Vagina (tissue), 2 donors: ENCODE measurements around the gene ADCY9. TPM values are rescaled to one million over a fixed set of nuclear protein-coding genes. Genes with fewer than 3 reads are reported as not detected.

Experiments
- DNase-seq, 2 donors: peaks; one replicate each; pipeline ENCODE4 v3.0.0-alpha.2; 2017; ENCODE audit errors: extremely low spot score in 2 of 2
- H3K27ac ChIP-seq: fragments of 200-600 bp; sonication (generic); one replicate; pipeline ENCODE4 v1.5.1; 2019
- H3K27me3 ChIP-seq: fragments of 200-600 bp; sonication (generic); one replicate; pipeline ENCODE4 v1.5.1; 2019
- H3K36me3 ChIP-seq, 2 donors: fragments of 200-600 bp; sonication (generic); one replicate each; pipeline ENCODE4 v1.5.1; 2017 to 2019
- H3K4me1 ChIP-seq: fragments of 200-600 bp; sonication (generic); one replicate; pipeline ENCODE4 v1.5.1; 2019
- H3K4me3 ChIP-seq, 2 donors: fragments of 200-600 bp; sonication (generic); 1 replicate in 1 of 2; 2 replicates in 1 of 2; pipeline ENCODE4 v1.5.1; 2016 to 2019
- H3K9me3 ChIP-seq: fragments of 200-600 bp; sonication (generic); one replicate; pipeline ENCODE4 v1.5.1; 2019
- CTCF ChIP-seq, 3 experiments: fragments of 450-650 bp in 2 of 3; fragments of 200-600 bp in 1 of 3; sonication (generic) in 1 of 3; IDR thresholded peaks; one replicate each; pipeline ENCODE4 v1.5.1; 2017 to 2019; ENCODE audit warnings: antibody characterized with exemption in 3 of 3, mild to moderate bottlenecking in 2 of 3, moderate library complexity in 2 of 3
- POLR2A ChIP-seq, 2 donors: fragments of 450-650 bp; IDR thresholded peaks; one replicate each; pipeline ENCODE4 v1.6.1; 2017; ENCODE audit warnings: antibody characterized with exemption in 2 of 2, mild to moderate bottlenecking in 2 of 2, moderate library complexity in 2 of 2
- POLR2AphosphoS5 ChIP-seq, 2 donors: sonication (generic); formaldehyde crosslinking; IDR thresholded peaks; one replicate each; pipeline ENCODE4 v1.9.0; 2017; ENCODE audit warnings: antibody characterized with exemption in 2 of 2, mild to moderate bottlenecking in 2 of 2, low read depth in 1 of 2; ENCODE audit not compliant: insufficient read depth in 1 of 2
- intact Hi-C: fragments of 100-400 bp; cut with DNase I; formaldehyde crosslinking; loops from one replicate; pipeline ENCODE4 v1.15.1; 2023
- total RNA-seq: library from RNA; depleted of rRNA; stranded (reverse); fragments of >200 nt; gene quantifications from one replicate; pipeline ENCODE4 v1.2.3, GENCODE V29; 2016

ADCY9 gene
- total RNA-seq, 1 donor from 2014 or later, result 16.9 TPM

- no peak for TF ChIP-seq CTCF (IDR thresholded peaks at IDR 0.05)
- no peak for TF ChIP-seq POLR2AphosphoS5 (IDR thresholded peaks at IDR 0.05; ENCODE audit: insufficient read depth in 1 of 2, low read depth in 1 of 2)
- TF ChIP-seq POLR2A (IDR thresholded peaks at IDR 0.05), result no peak
- no peaks in the 10 kb centered on the region for H3K36me3 ChIP-seq
- H3K4me1 ChIP-seq, result no peaks in the 10 kb centered on the region
- DNase-seq, result no peak
- H3K4me3 ChIP-seq, result no peak overlapping the region
- H3K9me3 ChIP-seq, result no peaks in the 10 kb centered on the region
- intact Hi-C loops, result no loop called here
- no peaks in the 10 kb centered on the region for H3K27me3 ChIP-seq
- H3K27ac ChIP-seq, result peak overlapping the region; percentile 13
Observed at GRCh38 chr16:4067262-4068001, 48.8 kb downstream of the ADCY9 start.

- TF ChIP-seq POLR2A (IDR thresholded peaks at IDR 0.05) (no peak), CTCF (IDR thresholded peaks at IDR 0.05) (no peak), POLR2AphosphoS5 (IDR thresholded peaks at IDR 0.05; ENCODE audit: insufficient read depth in 1 of 2, low read depth in 1 of 2) (no peak)
- no peak overlapping the region for H3K4me3 ChIP-seq
- no peak overlapping the region for H3K27ac ChIP-seq
- no peaks in the 10 kb centered on the region for H3K4me1 ChIP-seq
- H3K36me3 ChIP-seq, result no peaks in the 10 kb centered on the region
- no peaks in the 10 kb centered on the region for H3K27me3 ChIP-seq
- intact Hi-C loops, result no loop called here
- H3K9me3 ChIP-seq, result peaks cover 8% of the 10 kb centered on the region
- no peak for DNase-seq
Observed at GRCh38 chr16:4064950-4065352, 51.3 kb downstream of the ADCY9 start.

- H3K9me3 ChIP-seq, result peaks cover 8% of the 10 kb centered on the region
- intact Hi-C loops, result no loop called here
- H3K27me3 ChIP-seq, result no peaks in the 10 kb centered on the region
- no peaks in the 10 kb centered on the region for H3K36me3 ChIP-seq
- no peak overlapping the region for H3K27ac ChIP-seq
- TF ChIP-seq POLR2AphosphoS5 (IDR thresholded peaks at IDR 0.05; ENCODE audit: insufficient read depth in 1 of 2, low read depth in 1 of 2) (no peak), POLR2A (IDR thresholded peaks at IDR 0.05) (no peak), CTCF (IDR thresholded peaks at IDR 0.05) (no peak)
- DNase-seq, result no peak
- H3K4me3 ChIP-seq, result no peak overlapping the region
- no peaks in the 10 kb centered on the region for H3K4me1 ChIP-seq
Observed at GRCh38 chr16:4062212-4062802, 53.9 kb downstream of the ADCY9 start.

GRCh38 chr16:4060823-4061222, 55.4 kb downstream of the ADCY9 start:
- DNase-seq, result no peak
- H3K36me3 ChIP-seq, result no peaks in the 10 kb centered on the region
- intact Hi-C loops, result no loop called here
- H3K4me1 ChIP-seq, result no peaks in the 10 kb centered on the region
- no peak overlapping the region for H3K4me3 ChIP-seq
- H3K27me3 ChIP-seq, result no peaks in the 10 kb centered on the region
- H3K9me3 ChIP-seq, result peaks cover 8% of the 10 kb centered on the region
- no peak for TF ChIP-seq CTCF (IDR thresholded peaks at IDR 0.05)
- TF ChIP-seq POLR2AphosphoS5 (IDR thresholded peaks at IDR 0.05; ENCODE audit: insufficient read depth in 1 of 2, low read depth in 1 of 2), result no peak
- TF ChIP-seq POLR2A (IDR thresholded peaks at IDR 0.05), result no peak
- no peak overlapping the region for H3K27ac ChIP-seq

GRCh38 chr16:4060009-4060408, 56.2 kb downstream of the ADCY9 start:
- DNase-seq, result no peak
- Histone ChIP-seq H3K27me3 (no peaks in the 10 kb centered on the region), H3K36me3 (no peaks in the 10 kb centered on the region), H3K27ac (no peak overlapping the region), H3K9me3 (peaks cover 8% of the 10 kb centered on the region), H3K4me3 (no peak overlapping the region), H3K4me1 (peaks cover under 1% of the 10 kb centered on the region)
- TF ChIP-seq POLR2A (IDR thresholded peaks at IDR 0.05) (no peak), CTCF (IDR thresholded peaks at IDR 0.05) (no peak), POLR2AphosphoS5 (IDR thresholded peaks at IDR 0.05; ENCODE audit: insufficient read depth in 1 of 2, low read depth in 1 of 2) (no peak)
- intact Hi-C loops, result no loop called here
